Stimulated activated CD4-positive, alpha-beta T cell treated with anti-CD3 and anti-CD28 coated beads, Interleukin-2, amount 100 ng/mL, for 24 hours (primary cell): ENCODE data around the gene LRRC38.
"Not testable (repeated sequence)": the region's sequence is repeated elsewhere in the genome, so short reads cannot be mapped to it uniquely, and the experiment has no call there.

Experiments
- DNase-seq, 2 donors: peaks; one replicate each; pipeline ENCODE4 v3.0.0-alpha.2; 2020

Gene LRRC38, protein sequence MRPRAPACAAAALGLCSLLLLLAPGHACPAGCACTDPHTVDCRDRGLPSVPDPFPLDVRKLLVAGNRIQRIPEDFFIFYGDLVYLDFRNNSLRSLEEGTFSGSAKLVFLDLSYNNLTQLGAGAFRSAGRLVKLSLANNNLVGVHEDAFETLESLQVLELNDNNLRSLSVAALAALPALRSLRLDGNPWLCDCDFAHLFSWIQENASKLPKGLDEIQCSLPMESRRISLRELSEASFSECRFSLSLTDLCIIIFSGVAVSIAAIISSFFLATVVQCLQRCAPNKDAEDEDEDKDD

DNA sequence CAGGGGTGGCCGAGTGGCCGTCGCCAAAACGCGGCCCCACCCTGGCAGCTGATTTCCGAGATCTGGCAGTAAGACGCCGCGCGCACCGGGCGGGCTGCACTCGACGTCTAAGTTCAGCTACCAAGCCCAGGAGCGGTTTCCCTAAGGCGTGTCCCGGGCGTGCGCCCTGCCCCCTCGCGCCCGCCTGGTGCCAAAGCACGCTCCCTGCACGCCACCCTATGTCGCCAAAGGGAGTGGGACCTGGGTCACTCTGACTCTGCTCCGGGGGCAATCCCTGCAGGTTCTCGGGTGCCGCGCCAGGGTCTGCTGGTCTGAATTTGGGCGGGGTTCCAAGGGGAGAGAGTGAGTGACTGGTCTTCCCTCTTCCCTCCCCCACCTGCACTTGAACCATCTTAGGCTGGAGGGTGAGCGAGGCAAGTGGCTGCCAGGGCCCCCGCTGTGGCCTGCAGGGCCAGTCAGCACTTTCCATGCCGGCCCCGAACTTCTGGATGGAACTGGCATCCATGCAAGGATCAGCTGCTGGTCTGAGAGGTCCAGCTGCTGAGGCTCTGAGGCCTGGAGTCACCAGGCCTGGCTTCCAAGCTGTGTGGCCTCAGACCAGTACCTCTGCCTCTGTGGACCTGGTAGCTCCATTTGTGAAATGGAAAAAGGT lies at the start of gene LRRC38:
LRRC38 (minus strand) TSS at position 109 of the 652 bp plus-strand sequence. CDS start 410 bp downstream, outside the sequence.
- peak in 1 of 2 donors; percentile 28 for DNase-seq

- not testable (repeated sequence) for DNase-seq
These were observed 49.2 kb upstream of the LRRC38 start for GRCh38 chr1:13562981-13563380.

- no peak for DNase-seq
These were observed 46.7 kb upstream of the LRRC38 start for GRCh38 chr1:13560541-13560940.

DNA sequence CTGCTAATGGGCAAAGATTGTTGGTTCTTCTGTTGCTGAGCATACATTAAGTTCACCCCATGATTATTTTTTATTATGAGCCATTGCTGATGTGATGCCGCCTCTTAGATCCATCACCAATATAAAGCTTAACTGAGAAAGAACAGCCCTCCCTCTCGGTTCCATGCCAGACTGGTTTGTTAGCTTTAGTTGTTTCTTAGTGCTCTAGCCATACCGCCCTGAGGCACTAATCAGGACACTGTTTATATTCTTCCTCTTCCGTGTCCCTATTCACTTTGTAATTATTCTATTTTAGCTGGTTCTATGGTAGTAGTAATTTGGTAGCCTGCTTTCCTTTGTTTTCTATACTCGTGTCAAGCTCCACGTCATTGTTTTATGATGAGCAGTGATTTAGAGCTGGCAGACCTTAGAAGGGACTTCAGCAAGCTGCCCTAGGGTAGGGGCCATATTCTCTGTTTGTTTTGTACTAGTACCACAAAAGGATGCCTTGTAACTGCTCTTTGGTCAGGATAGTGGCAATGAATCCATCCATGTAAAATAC lies 42.5 kb upstream of the LRRC38 start:
- no peak for DNase-seq

DNA sequence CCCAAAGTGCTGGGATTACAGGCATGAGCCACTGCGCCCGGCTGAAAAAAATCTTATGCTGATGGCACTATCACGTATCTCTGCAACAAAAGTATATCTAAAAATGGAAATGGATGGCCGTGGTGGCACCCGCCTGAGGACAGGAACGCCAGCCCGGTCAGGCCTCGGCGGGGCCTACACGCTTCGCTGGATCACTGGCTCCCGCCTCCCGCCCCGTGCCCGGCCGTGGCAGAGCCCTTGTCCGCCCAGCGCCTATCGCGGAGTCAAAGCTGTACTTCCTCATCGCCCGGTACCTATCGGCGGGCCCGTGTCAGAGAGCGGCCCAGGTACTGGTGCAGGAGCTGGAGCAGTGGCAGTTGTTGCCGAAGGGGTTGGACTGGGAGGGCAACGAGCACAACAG lies 41.0 kb upstream of the LRRC38 start:
- no peak for DNase-seq

GRCh38 chr1:13550663-13551062 lies 36.9 kb upstream of the LRRC38 start:
- DNase-seq: no peak

- no peak for DNase-seq
These were observed 35.7 kb upstream of the LRRC38 start for GRCh38 chr1:13549521-13549920.

DNA sequence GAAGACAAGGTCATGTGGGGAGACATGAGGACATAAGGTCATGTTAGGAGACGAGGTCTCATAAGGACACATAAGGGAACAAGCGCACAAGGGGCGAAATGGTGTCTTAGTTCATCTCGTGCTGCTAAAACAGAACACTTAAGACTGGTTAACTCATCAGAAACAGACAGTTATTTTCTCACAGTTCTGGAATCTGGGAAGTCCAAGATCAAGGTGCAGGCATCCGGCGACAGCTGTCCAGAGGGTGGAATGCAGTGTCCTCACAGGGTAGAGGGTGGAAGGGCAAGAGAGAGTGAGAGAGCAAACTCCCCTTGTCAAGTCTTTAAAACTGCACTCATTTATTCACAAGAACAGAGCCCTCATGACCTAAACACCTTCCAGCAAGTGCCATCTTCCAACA lies 35.2 kb upstream of the LRRC38 start:
- no peak for DNase-seq

DNA sequence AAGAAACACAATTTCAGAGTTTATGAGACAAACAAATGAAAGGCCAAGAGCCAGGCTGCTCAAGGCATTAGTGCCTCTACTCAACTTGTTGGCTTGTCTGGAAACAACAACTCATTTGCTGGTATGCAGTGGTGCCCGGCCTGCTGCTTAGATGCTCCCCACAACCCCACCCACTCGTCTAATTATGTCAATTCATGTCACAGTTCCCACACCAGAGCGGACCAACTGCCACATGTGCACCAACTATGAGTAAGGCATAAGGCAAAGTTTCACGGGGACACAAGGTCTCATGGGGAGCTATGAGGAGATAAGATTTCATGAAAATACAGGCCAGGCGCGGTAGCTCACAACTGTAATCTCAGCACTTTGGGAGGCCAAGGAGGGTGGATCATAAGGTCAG lies 34.5 kb upstream of the LRRC38 start:
- DNase-seq: no peak

DNA sequence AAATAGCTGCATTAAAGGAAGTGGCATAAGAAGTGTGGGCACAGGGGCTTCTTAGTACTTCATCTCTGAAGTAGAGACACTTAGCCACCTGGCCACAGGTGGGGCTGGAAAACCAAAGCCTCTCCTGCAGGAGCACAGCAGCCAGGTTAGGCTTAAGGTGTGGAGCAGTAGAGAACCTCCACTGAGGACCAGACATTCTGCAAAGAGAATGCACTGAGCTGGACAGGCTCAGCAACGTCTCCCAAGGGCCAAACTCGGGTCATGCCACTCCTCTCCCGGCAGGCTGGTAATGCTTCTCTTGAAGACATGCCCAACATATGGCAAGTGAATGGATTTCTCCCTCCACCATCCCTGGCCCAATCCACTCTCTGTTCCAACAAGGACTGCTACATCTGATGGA lies 33.0 kb upstream of the LRRC38 start:
- DNase-seq: no peak

- no peak for DNase-seq
These were observed 30.4 kb upstream of the LRRC38 start for GRCh38 chr1:13544221-13544556.

DNA sequence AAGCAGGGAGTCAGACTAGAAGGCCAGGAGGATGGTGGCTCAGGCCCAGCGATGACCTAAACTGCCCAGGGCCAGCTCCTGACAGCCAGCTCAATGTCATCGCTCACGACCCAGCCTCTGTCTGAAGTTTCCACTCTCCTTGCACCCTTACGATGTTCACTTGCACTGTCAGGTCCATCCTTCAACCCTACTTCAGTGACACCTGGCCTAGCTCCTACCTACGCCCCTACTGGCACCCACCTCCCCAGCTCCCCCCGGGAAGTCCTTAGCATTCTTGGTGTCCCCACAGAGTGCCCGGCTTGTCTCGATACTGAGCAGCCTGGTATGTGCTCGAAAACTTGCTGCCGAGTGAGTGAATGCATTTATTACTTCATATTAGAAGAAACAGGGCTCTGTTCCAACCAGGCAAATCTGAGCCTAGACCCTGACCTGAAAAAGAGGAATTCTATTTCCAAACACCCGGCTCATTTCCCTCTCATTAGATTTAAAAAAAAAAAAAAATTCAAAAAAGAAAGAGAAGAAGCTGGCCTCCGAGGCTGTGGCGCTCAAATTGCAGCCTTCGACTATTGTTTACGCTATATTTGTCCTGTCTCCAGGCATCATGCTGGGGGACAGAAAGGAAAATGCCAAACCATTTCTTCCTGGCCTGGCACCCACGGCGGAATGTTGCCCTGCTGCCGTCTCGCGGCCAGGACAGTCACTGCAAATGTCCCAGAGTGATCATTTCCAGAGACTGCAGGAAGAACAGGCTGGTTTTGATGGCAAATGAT lies 29.8 kb upstream of the LRRC38 start:
- no peak for DNase-seq

DNA sequence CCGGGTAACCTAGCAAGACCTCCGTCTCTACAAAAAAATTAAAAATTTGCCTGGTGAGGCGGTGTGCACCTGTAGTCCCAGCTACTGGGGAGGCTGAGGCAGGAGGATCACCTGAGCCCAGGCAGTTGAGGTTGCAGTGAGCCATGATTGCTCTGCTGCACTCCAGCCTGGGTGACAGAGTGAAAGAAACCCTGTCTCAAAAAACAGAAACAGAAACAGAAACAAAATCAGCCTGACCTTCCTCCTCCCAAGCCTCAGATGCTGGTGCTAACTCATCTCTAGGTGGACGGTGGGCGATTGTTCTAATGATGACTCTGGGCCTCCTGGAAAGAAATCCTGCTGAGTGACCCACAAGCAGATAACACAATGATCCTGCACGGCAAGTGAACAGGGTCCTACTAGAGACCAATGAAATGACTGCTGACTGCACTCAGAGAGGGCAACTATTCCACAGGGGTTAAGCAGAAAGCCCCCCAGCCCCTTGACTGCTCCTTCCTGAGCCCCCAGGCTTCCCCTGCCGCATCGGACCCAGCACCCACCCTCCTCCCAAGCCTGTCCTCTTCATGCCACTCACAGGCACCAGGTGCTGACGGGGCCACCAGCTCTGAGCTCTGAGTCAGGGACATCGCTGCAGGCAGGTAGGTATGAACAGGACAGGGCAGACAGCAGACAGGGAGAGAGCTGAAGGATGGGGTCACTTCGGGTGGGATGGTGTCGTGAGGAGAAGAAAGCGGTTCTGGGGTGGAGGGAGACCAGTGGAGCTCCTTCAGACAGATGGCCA lies 27.8 kb upstream of the LRRC38 start:
- no peak for DNase-seq

DNA sequence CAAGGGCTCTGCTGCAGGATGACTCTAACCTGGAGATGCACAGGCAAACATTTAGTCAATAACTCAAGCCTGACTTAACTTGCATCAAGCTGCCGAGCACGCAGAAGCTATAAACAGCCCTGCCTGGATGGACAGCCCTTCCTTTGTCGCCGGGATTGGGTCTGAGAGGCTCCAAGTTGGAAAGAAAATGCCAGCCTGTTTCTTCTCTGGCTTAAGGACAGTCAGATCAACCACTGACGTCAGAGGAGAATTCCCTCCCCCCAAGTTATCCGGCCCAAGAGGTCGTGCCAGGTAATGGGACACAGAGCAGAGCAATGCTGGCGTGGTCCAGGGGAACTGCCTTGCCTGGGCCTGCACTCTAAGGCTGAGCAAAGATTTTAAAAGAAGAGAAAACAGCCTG lies 27.1 kb upstream of the LRRC38 start:
- no peak for DNase-seq

DNA sequence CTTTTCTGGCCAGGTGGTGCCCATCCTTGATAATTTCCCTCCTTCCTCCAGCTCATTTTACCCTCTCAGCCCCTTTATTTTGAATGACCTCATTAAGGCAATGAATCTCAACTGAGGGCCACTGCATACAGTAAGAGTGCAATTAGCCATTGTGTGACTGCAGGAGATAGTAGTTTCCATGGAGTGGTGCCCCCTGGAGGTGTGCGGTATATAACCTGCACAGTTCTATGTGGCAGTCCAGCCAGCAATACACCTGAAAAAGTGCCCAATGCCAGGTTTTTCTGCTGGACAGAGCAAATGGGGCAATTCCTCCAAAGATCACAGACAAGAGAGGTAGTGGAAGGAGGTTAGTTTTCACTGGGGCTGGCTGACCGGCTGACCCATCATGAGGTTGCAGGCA lies 25.9 kb upstream of the LRRC38 start:
- no peak for DNase-seq

DNA sequence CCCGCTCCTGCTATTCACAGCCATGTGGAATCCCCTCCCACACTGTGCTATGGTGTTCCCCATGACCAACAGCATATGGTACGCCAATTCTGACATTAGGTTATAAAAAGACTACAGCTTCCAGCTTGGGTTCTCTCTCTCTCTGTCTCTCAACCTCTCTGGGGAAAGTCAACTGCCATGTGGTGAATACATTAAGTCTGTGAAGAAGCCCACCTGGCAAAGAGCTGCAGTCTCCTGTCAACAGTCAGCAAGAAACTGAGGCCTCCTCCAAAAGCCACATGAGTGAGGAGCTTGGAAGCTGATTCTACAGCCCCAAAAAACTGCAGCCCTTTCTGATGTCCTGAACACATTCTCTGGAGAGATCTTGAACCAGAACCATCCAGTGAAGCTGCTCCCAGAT lies 25.0 kb upstream of the LRRC38 start:
- no peak for DNase-seq

DNA sequence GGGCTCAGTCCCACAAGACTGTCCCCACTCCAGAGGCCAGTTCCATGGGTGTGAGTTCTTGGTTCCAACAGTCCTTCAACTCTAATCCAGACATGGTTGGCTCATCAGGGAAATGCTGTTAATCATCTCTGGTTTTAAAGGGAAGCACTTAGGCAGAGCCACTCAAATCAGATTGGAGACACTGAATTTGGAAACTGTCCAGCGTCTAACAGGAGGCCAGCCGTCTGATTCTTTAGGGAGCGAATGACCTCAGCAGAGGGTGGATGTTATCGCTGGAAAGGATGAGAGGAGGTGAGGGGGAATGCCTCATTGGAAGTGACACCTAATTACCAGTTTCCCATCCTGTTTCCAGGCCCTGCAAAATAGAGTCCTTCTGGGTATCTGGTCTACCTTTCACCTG lies 22.8 kb upstream of the LRRC38 start:
- no peak for DNase-seq

- no peak for DNase-seq
These were observed 21.4 kb upstream of the LRRC38 start for GRCh38 chr1:13535227-13535626.

DNA sequence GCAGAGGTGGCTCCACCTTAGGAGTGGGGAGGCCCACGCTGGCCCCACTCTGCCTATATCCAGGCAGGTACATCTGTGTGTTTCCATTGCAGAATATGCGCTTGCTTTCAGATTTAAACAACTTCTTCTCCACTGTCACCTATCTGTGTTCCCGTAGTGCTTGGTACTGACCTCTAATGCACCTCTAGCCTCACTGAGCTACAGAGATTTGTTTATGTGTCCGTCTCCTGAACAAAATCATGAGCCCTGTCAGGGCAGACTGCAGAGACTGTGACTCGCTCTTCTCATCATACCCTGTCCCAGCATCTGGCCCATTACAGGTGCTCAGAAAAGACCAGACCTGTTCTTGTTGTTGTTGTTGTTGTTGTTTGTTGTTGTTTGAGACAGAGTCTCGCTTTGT lies 14.5 kb upstream of the LRRC38 start:
- no peak for DNase-seq

DNA sequence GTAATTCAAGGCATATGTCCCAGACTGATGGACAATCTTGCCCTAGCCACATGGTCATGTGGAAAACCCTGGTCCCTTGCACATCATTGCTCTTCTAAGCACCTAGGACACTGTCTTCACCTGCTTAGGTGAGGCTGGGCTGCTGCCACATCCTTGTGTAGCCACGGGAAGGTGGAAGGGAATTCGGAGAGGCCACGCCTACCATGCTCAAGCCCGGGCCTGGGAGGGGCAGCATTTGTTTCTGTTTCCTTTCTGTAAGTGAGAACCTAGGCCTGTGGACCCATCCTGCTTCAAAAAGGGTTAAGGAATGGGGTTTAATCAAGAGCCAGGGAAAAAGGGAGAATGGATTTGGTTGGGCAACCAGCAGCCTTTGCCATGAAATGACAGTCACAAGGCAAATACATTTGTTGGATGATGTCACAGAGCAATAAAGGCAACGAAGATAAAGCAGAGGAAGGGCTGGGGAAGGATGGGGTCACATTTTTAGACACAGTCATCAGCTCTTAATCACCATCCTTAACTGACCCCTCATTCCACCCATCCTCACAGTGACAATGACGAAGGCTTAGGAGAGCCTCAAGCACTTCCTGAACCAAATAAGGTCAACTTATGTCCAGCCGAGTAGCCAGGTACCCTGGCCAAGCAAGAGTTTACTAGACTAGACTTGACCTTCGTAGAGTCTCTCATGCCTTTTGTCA lies 10.1 kb upstream of the LRRC38 start:
- no peak for DNase-seq

DNA sequence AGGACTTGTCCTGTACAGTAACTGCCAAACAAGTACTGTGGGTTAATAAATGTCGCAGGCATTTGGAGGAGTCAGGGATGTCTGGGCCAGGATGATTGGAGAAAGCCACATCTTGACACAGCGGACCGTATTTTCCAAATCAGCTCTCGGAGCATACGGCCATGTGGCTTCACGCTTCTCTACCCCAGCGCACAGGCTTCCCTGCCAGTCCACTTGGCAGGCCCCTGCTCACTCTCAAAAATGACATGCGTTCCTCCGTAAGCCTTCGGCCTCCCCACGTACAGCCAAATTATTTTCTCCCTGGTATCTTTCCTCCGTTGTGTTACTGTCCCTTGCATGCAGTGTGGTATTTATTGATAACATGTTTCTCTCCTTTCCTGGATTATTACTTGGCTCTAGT lies 7.2 kb upstream of the LRRC38 start:
- DNase-seq: no peak

DNA sequence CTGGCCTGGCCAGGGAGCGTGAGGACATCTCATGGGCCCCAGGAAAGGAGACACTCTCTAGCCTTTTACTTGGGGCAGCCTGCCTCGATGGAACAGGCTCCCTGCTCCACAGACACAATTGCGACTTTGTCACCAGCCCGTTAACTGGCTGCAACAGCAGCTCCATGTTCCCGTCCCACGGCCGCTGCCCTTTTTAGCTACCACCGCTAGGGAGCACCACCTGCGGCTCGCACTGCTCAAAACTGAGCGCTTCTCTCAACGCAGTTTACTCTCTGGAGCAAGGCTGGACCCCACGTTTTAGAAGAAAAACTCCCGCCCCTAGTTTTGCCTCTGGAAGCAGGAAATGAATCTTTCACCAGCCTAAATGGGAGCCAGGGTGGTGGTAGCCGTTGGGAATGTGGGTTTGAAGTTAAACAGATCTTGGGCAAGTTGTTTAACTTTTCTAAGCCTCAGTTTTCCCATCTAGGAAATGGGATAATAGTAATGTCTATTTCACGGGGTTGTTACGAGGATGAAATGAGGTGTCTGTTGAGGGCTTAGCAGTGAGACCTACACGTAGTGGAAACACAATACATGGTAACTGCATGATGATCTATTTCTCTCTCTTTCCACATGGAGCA lies 3.5 kb upstream of the LRRC38 start:
- peak in 1 of 2 donors; percentile 28 for DNase-seq
